HG02759 (cell line): ENCODE data around the gene STEEP1.

Source experiments
- ATAC-seq: cut with Tn5 transposase; IDR thresholded peaks from one replicate; pipeline ENCODE4 v1.9.1; 2021; ENCODE audit warnings: mild to moderate bottlenecking, moderate library complexity; ENCODE audit not compliant: unreplicated experiment

Gene STEEP1

DNA sequence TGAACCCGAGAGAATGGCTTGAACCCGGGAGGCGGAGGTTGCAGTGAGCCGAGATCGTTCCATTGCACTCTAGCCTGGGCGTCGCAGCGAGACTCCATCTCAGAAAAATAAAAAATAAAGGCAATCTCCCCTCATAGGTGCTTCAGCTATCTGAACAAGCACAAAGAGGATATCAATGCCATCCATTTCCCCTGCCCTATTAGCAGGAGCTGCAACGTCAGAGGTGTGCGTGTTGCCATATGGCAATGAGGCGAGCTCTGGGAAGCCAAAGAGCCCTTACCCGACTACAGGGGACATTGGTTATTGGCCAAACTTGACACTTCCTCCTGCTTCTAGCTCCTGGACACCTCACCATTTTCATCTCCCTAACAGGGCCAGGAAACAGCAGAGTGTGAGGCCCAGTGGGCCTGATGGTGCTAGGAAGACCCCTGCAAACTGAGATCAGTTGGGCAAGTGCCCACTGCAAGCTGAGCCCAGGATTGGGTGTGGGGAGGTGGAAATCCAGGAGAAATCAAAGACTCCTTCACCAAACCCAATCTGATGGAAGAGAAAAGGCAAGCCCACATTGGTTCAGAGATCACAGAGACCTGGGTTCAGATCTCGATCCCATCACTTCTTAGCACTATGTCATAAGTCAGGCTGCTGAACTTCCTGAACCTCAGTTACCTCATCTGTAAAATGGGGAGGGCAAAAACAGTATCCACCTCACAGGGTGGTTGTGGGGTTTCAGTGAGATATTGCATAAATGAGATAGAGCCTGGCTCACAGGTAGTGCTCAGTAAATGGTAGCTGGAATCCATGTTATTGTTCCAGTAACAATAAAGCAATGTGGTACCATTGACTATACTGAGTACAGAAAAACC, 75.8 kb downstream of the STEEP1 start:
- ATAC-seq, result no peak

DNA sequence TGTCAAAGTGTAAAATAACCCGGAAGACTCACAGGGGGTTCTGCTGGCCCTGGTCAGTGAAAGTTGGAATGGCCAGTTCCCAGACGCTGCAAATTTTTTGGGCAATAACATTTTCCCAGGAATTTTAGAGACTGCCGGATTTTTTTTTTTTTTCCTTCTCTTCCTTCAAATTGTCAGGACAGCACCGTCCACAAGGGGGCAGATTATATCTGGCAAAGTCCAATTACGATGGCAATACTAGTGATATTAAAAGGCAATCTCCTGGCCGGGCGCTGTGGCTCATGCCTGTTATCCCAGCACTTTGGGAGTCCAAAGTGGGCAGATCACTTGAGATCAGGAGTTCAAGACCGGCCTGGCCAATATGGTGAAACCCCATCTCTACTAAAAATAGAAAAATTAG, 76.5 kb downstream of the STEEP1 start:
- ATAC-seq, result no peak
